CD4-positive, alpha-beta memory T cell (primary cell): Measurements from ENCODE around the gene COL4A2. TPM values are rescaled to one million over a fixed set of nuclear protein-coding genes. Genes with fewer than 3 reads are reported as not detected.

Source experiments
- CTCF ChIA-PET: fragments of 350-600 bp; sonication (Branson Sonifier 250); formaldehyde crosslinking; loops from one replicate; lab custom pipeline; 2021; ENCODE audit warnings: inconsistent platforms; ENCODE audit not compliant: partially characterized antibody; lab: Charles Lee
- POLR2A ChIA-PET: fragments of 350-600 bp; sonication (Branson Sonifier 250); formaldehyde crosslinking; loops from one replicate; lab custom pipeline; 2021; ENCODE audit not compliant: partially characterized antibody; lab: Charles Lee
- DNase-seq, 5 donors: peaks; one replicate each; pipeline versions ENCODE4 v3.0.0 to v3.0.0-alpha.2; 2020 to 2022; ENCODE audit warnings: mixed read lengths in 1 of 5
- H3K27ac ChIP-seq: one replicate; pipeline ENCODE4 v1.7.0; 2013; ENCODE audit warnings: low read depth, low read length
- H3K27me3 ChIP-seq: 2 replicates; pipeline ENCODE4 v1.7.0; 2013; ENCODE audit warnings: mild to moderate bottlenecking, low read length, moderate library complexity; ENCODE audit not compliant: insufficient read depth
- H3K36me3 ChIP-seq: 2 replicates; pipeline ENCODE4 v1.7.0; 2013; ENCODE audit warnings: mild to moderate bottlenecking, low read length, moderate library complexity; ENCODE audit not compliant: insufficient read depth
- H3K4me1 ChIP-seq: 2 replicates; pipeline ENCODE4 v1.7.0; 2013; ENCODE audit warnings: mild to moderate bottlenecking, low read length, moderate library complexity; ENCODE audit not compliant: insufficient read depth
- H3K4me3 ChIP-seq, 2 donors: one replicate each; pipeline ENCODE4 v1.7.0; 2013; ENCODE audit warnings: low read length in 2 of 2, mild to moderate bottlenecking in 1 of 2
- H3K9me3 ChIP-seq, 2 donors: one replicate each; pipeline ENCODE4 v1.7.0; 2013; ENCODE audit warnings: low read length in 2 of 2, control low read depth in 1 of 2; ENCODE audit not compliant: control insufficient read depth in 1 of 2
- H3K27ac Mint-ChIP-seq, 7 donors: one replicate each; pipeline ENCODE4 v1.8.0; 2020 to 2021; ENCODE audit warnings: mixed read lengths in 7 of 7, mild to moderate bottlenecking in 6 of 7, inconsistent platforms in 3 of 7, moderate library complexity in 3 of 7
- H3K27me3 Mint-ChIP-seq, 2 donors: one replicate each; pipeline ENCODE4 v1.8.0; 2020 to 2021; ENCODE audit warnings: mixed read lengths in 2 of 2
- H3K36me3 Mint-ChIP-seq, 2 donors: one replicate each; pipeline ENCODE4 v1.8.0; 2020 to 2021; ENCODE audit warnings: mixed read lengths in 2 of 2, inconsistent platforms in 1 of 2, mild to moderate bottlenecking in 1 of 2
- H3K4me1 Mint-ChIP-seq, 4 donors: one replicate each; pipeline ENCODE4 v1.8.0; 2020 to 2021; ENCODE audit warnings: mixed read lengths in 4 of 4, mild to moderate bottlenecking in 1 of 4
- H3K4me3 Mint-ChIP-seq, 8 donors: one replicate each; pipeline ENCODE4 v1.8.0; 2020 to 2021; ENCODE audit warnings: mixed read lengths in 8 of 8, mild to moderate bottlenecking in 7 of 8, moderate library complexity in 6 of 8, inconsistent platforms in 3 of 8
- H3K9me3 Mint-ChIP-seq, 8 donors: one replicate each; pipeline ENCODE4 v1.8.0; 2020 to 2021; ENCODE audit warnings: mixed read lengths in 8 of 8, mild to moderate bottlenecking in 5 of 8, inconsistent platforms in 3 of 8, moderate library complexity in 1 of 8
- intact Hi-C: fragments of 100-400 bp; cut with micrococcal nuclease; formaldehyde crosslinking; loops from one replicate; pipeline ENCODE4 v1.15.1; 2023
- polyA plus RNA-seq, 2 donors: library from polyadenylated mRNA; unstranded; fragments of 300-500 nt; fragmentation: Illumina TruSeq; gene quantifications; one replicate each; pipeline ENCODE4 v1.2.3, GENCODE V29; 2021
- total RNA-seq, 2 experiments: library from RNA; stranded (reverse); gene quantifications; one replicate each; pipeline ENCODE4 v1.2.3, GENCODE V29; 2021

COL4A2 gene
- total and polyA plus RNA-seq, 4 experiments from 2014 or later = not detected

GRCh38 chr13:110293037-110293436, 14.0 kb upstream of the COL4A2 start:
- no peak overlapping the region for H3K27ac Mint-ChIP-seq
- no peak overlapping the region for H3K27ac ChIP-seq
- intact Hi-C loops = no loop called here
- CTCF ChIA-PET = no interaction called here
- H3K9me3 ChIP-seq = no peaks in the 10 kb centered on the region
- no peak overlapping the region for H3K4me3 ChIP-seq
- H3K36me3 Mint-ChIP-seq = no peaks in the 10 kb centered on the region
- H3K27me3 Mint-ChIP-seq = peaks cover 6 to 17% of the 10 kb centered on the region in 2 donors
- H3K4me1 ChIP-seq = no peaks in the 10 kb centered on the region
- no peak overlapping the region for H3K4me3 Mint-ChIP-seq
- H3K9me3 Mint-ChIP-seq = peaks cover 0 to 4% (median 2%) of the 10 kb centered on the region in 8 donors
- H3K27me3 ChIP-seq = no peaks in the 10 kb centered on the region
- no peaks in the 10 kb centered on the region for H3K36me3 ChIP-seq
- no peaks in the 10 kb centered on the region for H3K4me1 Mint-ChIP-seq
- DNase-seq = no peak
- POLR2A ChIA-PET = no interaction called here

GRCh38 chr13:110293649-110294048, 13.4 kb upstream of the COL4A2 start:
- no peaks in the 10 kb centered on the region for H3K4me1 ChIP-seq
- H3K9me3 Mint-ChIP-seq = peaks cover 0 to 4% (median 2%) of the 10 kb centered on the region in 8 donors
- no peak overlapping the region for H3K27ac ChIP-seq
- H3K4me1 Mint-ChIP-seq = no peaks in the 10 kb centered on the region
- H3K27ac Mint-ChIP-seq = no peak overlapping the region
- H3K27me3 Mint-ChIP-seq = peaks cover 10 to 19% of the 10 kb centered on the region in 2 donors
- no peaks in the 10 kb centered on the region for H3K9me3 ChIP-seq
- H3K27me3 ChIP-seq = no peaks in the 10 kb centered on the region
- DNase-seq = no peak
- H3K36me3 ChIP-seq = no peaks in the 10 kb centered on the region
- intact Hi-C loops = no loop called here
- H3K4me3 ChIP-seq = no peak overlapping the region
- ChIA-PET POLR2A (no interaction called here), CTCF (no interaction called here)
- no peaks in the 10 kb centered on the region for H3K36me3 Mint-ChIP-seq
- H3K4me3 Mint-ChIP-seq = no peak overlapping the region

GRCh38 chr13:110294146-110294545, 12.9 kb upstream of the COL4A2 start:
- H3K4me1 ChIP-seq = no peaks in the 10 kb centered on the region
- H3K4me1 Mint-ChIP-seq = no peaks in the 10 kb centered on the region
- H3K4me3 Mint-ChIP-seq = no peak overlapping the region
- H3K9me3 ChIP-seq = no peaks in the 10 kb centered on the region
- no peak overlapping the region for H3K27ac ChIP-seq
- H3K36me3 Mint-ChIP-seq = no peaks in the 10 kb centered on the region
- H3K36me3 ChIP-seq = no peaks in the 10 kb centered on the region
- no peak overlapping the region for H3K27ac Mint-ChIP-seq
- CTCF ChIA-PET = no interaction called here
- peaks cover 13 to 19% of the 10 kb centered on the region in 2 donors for H3K27me3 Mint-ChIP-seq
- POLR2A ChIA-PET = no interaction called here
- intact Hi-C loops = no loop called here
- no peak overlapping the region for H3K4me3 ChIP-seq
- H3K27me3 ChIP-seq = no peaks in the 10 kb centered on the region
- H3K9me3 Mint-ChIP-seq = peaks cover 0 to 4% (median 2%) of the 10 kb centered on the region in 8 donors
- DNase-seq = no peak

- no peak for DNase-seq
- no peak overlapping the region for H3K27ac ChIP-seq
- no peaks in the 10 kb centered on the region for H3K36me3 ChIP-seq
- no peaks in the 10 kb centered on the region for H3K27me3 ChIP-seq
- Mint-ChIP-seq H3K9me3 (peaks cover 0 to 4% (median 2%) of the 10 kb centered on the region in 8 donors), H3K27me3 (peaks cover 13 to 19% of the 10 kb centered on the region in 2 donors), H3K36me3 (no peaks in the 10 kb centered on the region), H3K27ac (no peak overlapping the region), H3K4me3 (no peak overlapping the region), H3K4me1 (no peaks in the 10 kb centered on the region)
- CTCF ChIA-PET = interaction anchor here (0.7 kb wide), 1 partner anchor 512 kb away, joined by 6 read pairs; no protein-coding TSS in a partner anchor
- intact Hi-C loops = no loop called here
- POLR2A ChIA-PET = no interaction called here
- no peak overlapping the region for H3K4me3 ChIP-seq
- no peaks in the 10 kb centered on the region for H3K9me3 ChIP-seq
- no peaks in the 10 kb centered on the region for H3K4me1 ChIP-seq
Measured at GRCh38 chr13:110294622-110295021, 12.5 kb upstream of the COL4A2 start.

GRCh38 chr13:110297011-110297410, 10.1 kb upstream of the COL4A2 start:
- no peak overlapping the region for H3K4me3 ChIP-seq
- peaks cover 0 to 3% (median 0%) of the 10 kb centered on the region in 8 donors for H3K9me3 Mint-ChIP-seq
- intact Hi-C loops = no loop called here
- no peak overlapping the region for H3K27ac Mint-ChIP-seq
- no peaks in the 10 kb centered on the region for H3K4me1 Mint-ChIP-seq
- H3K27ac ChIP-seq = no peak overlapping the region
- no peaks in the 10 kb centered on the region for H3K36me3 ChIP-seq
- no peaks in the 10 kb centered on the region for H3K36me3 Mint-ChIP-seq
- H3K4me1 ChIP-seq = no peaks in the 10 kb centered on the region
- H3K9me3 ChIP-seq = no peaks in the 10 kb centered on the region
- POLR2A ChIA-PET = no interaction called here
- no peak overlapping the region for H3K4me3 Mint-ChIP-seq
- CTCF ChIA-PET = no interaction called here
- DNase-seq = no peak
- peaks cover 3% of the 10 kb centered on the region for H3K27me3 ChIP-seq
- peaks cover 26 to 28% of the 10 kb centered on the region in 2 donors for H3K27me3 Mint-ChIP-seq

- Histone ChIP-seq H3K36me3 (no peaks in the 10 kb centered on the region), H3K4me1 (no peaks in the 10 kb centered on the region), H3K4me3 (no peak overlapping the region), H3K27me3 (peaks cover 3% of the 10 kb centered on the region), H3K9me3 (no peaks in the 10 kb centered on the region), H3K27ac (no peak overlapping the region)
- Mint-ChIP-seq H3K4me1 (no peaks in the 10 kb centered on the region), H3K27me3 (peaks cover 29 to 31% of the 10 kb centered on the region in 2 donors), H3K36me3 (no peaks in the 10 kb centered on the region), H3K27ac (no peak overlapping the region), H3K9me3 (peaks cover 0 to 3% (median 0%) of the 10 kb centered on the region in 8 donors), H3K4me3 (no peak overlapping the region)
- ChIA-PET CTCF (no interaction called here), POLR2A (no interaction called here)
- intact Hi-C loops = no loop called here
- no peak for DNase-seq
Measured at GRCh38 chr13:110297766-110298504, 9.1 kb upstream of the COL4A2 start.

GRCh38 chr13:110298505-110299282, 8.4 kb upstream of the COL4A2 start:
- Mint-ChIP-seq H3K4me1 (no peaks in the 10 kb centered on the region), H3K27ac (no peak overlapping the region), H3K27me3 (peaks cover 34 to 35% of the 10 kb centered on the region in 2 donors), H3K36me3 (no peaks in the 10 kb centered on the region), H3K4me3 (no peak overlapping the region), H3K9me3 (peaks cover 0 to 3% (median 0%) of the 10 kb centered on the region in 8 donors)
- Histone ChIP-seq H3K27ac (no peak overlapping the region), H3K4me3 (no peak overlapping the region), H3K27me3 (peaks cover 3% of the 10 kb centered on the region), H3K36me3 (no peaks in the 10 kb centered on the region), H3K9me3 (no peaks in the 10 kb centered on the region), H3K4me1 (no peaks in the 10 kb centered on the region)
- ChIA-PET POLR2A (no interaction called here), CTCF (no interaction called here)
- no peak for DNase-seq
- intact Hi-C loops = no loop called here
